Measurements from ENCODE around the gene TRIM64. TPM values are rescaled to one million over a fixed set of nuclear protein-coding genes. Genes with fewer than 3 reads are reported as not detected.
"Not testable (repeated sequence)": the region's sequence is repeated elsewhere in the genome, so short reads cannot be mapped to it uniquely, and the experiment has no call there.

Gene TRIM64, protein sequence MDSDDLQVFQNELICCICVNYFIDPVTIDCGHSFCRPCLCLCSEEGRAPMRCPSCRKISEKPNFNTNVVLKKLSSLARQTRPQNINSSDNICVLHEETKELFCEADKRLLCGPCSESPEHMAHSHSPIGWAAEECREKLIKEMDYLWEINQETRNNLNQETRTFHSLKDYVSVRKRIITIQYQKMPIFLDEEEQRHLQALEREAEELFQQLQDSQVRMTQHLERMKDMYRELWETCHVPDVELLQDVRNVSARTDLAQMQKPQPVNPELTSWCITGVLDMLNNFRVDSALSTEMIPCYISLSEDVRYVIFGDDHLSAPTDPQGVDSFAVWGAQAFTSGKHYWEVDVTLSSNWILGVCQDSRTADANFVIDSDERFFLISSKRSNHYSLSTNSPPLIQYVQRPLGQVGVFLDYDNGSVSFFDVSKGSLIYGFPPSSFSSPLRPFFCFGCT
- total RNA-seq = not detected in 2 replicates

- not testable (repeated sequence) for DNase-seq (ENCODE audit: low read depth in 2 of 2)
These were observed at the start of gene TRIM64 for GRCh38 chr11:89965737-89966136. TRIM64 (plus strand) TSS chr11:89966037; CDS start chr11:89968504, 2,467 bp downstream.

GRCh38 chr11:89922195-89922660, 43.6 kb upstream of the TRIM64 start, which contains the start of gene TRIM49D1:
TRIM49D1 (minus strand) TSS chr11:89922245; CDS start chr11:89917710, 4,535 bp downstream.
- DNase-seq (ENCODE audit: low read depth in 2 of 2) = no peak

- not testable (repeated sequence) for DNase-seq (ENCODE audit: low read depth in 2 of 2)
These were observed 42.1 kb upstream of the TRIM64 start, which contains the start of gene TRIM49D2 for GRCh38 chr11:89923764-89924163. TRIM49D2 (plus strand) TSS chr11:89924064; CDS start chr11:89926762, 2,698 bp downstream.

DNA sequence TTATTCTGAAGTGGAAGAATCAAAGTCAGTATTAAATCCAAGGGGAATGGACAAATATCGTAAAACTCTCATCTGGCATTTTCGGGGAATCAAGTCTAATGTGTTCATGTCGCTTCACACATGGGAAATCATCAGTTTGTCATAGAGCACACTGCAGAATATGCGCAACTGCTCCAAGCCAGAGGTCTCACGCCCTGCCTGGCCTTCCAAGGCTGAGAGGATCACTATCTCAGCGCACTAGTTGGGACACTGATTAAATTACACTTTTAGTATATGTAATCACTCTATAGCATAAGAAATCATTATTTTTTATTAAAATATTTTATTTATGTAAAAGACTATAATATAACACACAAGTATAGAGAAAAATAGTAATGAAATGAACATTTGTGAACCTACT, 5.0 kb upstream of the TRIM64 start:
- not testable (repeated sequence) for DNase-seq (ENCODE audit: low read depth in 2 of 2)

Other genes with a start within 250 kb of the TRIM64 start
- not detected in 2 replicates for gene TRIM49, start 157.5 kb upstream of the TRIM64 start, total RNA-seq
- gene TRIM64B, start 87.5 kb upstream of the TRIM64 start, total RNA-seq = under 0.01 TPM in 1 of 2 replicates, not detected in the other
- gene TRIM49D1, start 43.8 kb upstream of the TRIM64 start, total RNA-seq = not detected in 2 replicates
- not detected in 2 replicates for gene TRIM49D2, start 42.0 kb upstream of the TRIM64 start, total RNA-seq
- not detected in 2 replicates for gene TRIM49C, start 65.1 kb downstream of the TRIM64 start, total RNA-seq
- not detected in 2 replicates for gene UBTFL1, start 119.9 kb downstream of the TRIM64 start, total RNA-seq
- 0.26 and 0.51 TPM in 2 replicates for gene NAALAD2, start 168.6 kb downstream of the TRIM64 start, total RNA-seq

Measured in dermis microvascular lymphatic vessel endothelial cell (primary cell).